NCI-H774 (cell line): ENCODE measurements around the gene JAK3.

Source experiments
- DNase-seq: peaks from one replicate; lab custom pipeline; 2025; lab: John Stamatoyannopoulos, UW

Gene JAK3

GRCh38 chr19:17865364-17866311 is 17.9 kb upstream of the JAK3 start:
- no peak for DNase-seq

GRCh38 chr19:17863520-17864182 is 15.9 kb upstream of the JAK3 start:
- no peak for DNase-seq

- DNase-seq: no peak
Observed at GRCh38 chr19:17862711-17863519, 15.1 kb upstream of the JAK3 start.

- no peak for DNase-seq
Observed at GRCh38 chr19:17861542-17862402, 14.0 kb upstream of the JAK3 start.

- no peak for DNase-seq
Observed at GRCh38 chr19:17860993-17861360, 13.2 kb upstream of the JAK3 start.

GRCh38 chr19:17860331-17860992 is 12.7 kb upstream of the JAK3 start:
- no peak for DNase-seq

GRCh38 chr19:17859533-17860330 is 11.9 kb upstream of the JAK3 start, which contains the start of gene RPL18A:
RPL18A (plus strand) TSS chr19:17859910; CDS start chr19:17859957, 47 bp downstream.
- DNase-seq: peak; percentile 99

GRCh38 chr19:17855280-17856152 is 7.7 kb upstream of the JAK3 start:
- peak; percentile 52 for DNase-seq

- no peak for DNase-seq
Observed at GRCh38 chr19:17854061-17854460, 6.3 kb upstream of the JAK3 start.

GRCh38 chr19:17848595-17849292 is 962 bp upstream of the JAK3 start:
- no peak for DNase-seq

GRCh38 chr19:17846146-17846545 is 1.6 kb downstream of the JAK3 start:
- no peak for DNase-seq

- no peak for DNase-seq
Observed at GRCh38 chr19:17843908-17844490, 3.8 kb downstream of the JAK3 start.

- DNase-seq: no peak
Observed at GRCh38 chr19:17843292-17843827, 4.4 kb downstream of the JAK3 start.

GRCh38 chr19:17842663-17843291 is 5.0 kb downstream of the JAK3 start:
- DNase-seq: no peak

GRCh38 chr19:17841810-17842662 is 5.7 kb downstream of the JAK3 start:
- DNase-seq: peak; percentile 88

- no peak for DNase-seq
Observed at GRCh38 chr19:17841371-17841809, 6.4 kb downstream of the JAK3 start.
